Nephron progenitor cell (in vitro differentiated cells): ENCODE results near the gene SCN2B.

Source experiments
- DNase-seq: peaks from one replicate; pipeline ENCODE4 v3.0.0; 2021
- H3K27ac Mint-ChIP-seq: 2 replicates; pipeline ENCODE4 v1.8.0; 2021; ENCODE audit warnings: mild to moderate bottlenecking, moderate library complexity, mixed read lengths
- H3K27me3 Mint-ChIP-seq: 2 replicates; pipeline ENCODE4 v1.8.0; 2021; ENCODE audit warnings: mild to moderate bottlenecking, low read depth, mixed read lengths; ENCODE audit not compliant: poor library complexity
- H3K36me3 Mint-ChIP-seq: 2 replicates; pipeline ENCODE4 v1.8.0; 2021; ENCODE audit warnings: low read depth, mixed read lengths
- H3K4me1 Mint-ChIP-seq: 2 replicates; pipeline ENCODE4 v1.8.0; 2021; ENCODE audit warnings: mixed read lengths
- H3K4me3 Mint-ChIP-seq: 2 replicates; pipeline ENCODE4 v1.8.0; 2021; ENCODE audit warnings: mild to moderate bottlenecking, moderate library complexity, mixed read lengths
- H3K9me3 Mint-ChIP-seq: 2 replicates; pipeline ENCODE4 v1.8.0; 2021; ENCODE audit warnings: mild to moderate bottlenecking, moderate library complexity, mixed read lengths
- CTCF ChIP-seq: fragments of 200-600 bp; sonication (generic); IDR thresholded peaks from 2 replicates; pipeline ENCODE4 v1.5.0; 2021; ENCODE audit warnings: antibody characterized with exemption

Gene SCN2B

GRCh38 chr11:118152552-118153471 is 23.6 kb downstream of the SCN2B start, which contains the start of gene SCN4B:
SCN4B (minus strand) TSS chr11:118152823; CDS start chr11:118152673, 150 bp downstream.
- no peaks in the 10 kb centered on the region for H3K9me3 Mint-ChIP-seq
- TF ChIP-seq CTCF = no peak
- H3K36me3 Mint-ChIP-seq = no peaks in the 10 kb centered on the region
- H3K27ac Mint-ChIP-seq = no peak within 1 kb of the TSS
- peaks cover 36% of the 10 kb centered on the region for H3K4me1 Mint-ChIP-seq
- H3K4me3 Mint-ChIP-seq = peak within 1 kb of the TSS; percentile 76
- H3K27me3 Mint-ChIP-seq = peaks cover 100% of the 10 kb centered on the region
- peak; percentile 84 for DNase-seq

- no peak for TF ChIP-seq CTCF
These were observed 24.4 kb downstream of the SCN2B start for GRCh38 chr11:118152020-118152551.

DNA sequence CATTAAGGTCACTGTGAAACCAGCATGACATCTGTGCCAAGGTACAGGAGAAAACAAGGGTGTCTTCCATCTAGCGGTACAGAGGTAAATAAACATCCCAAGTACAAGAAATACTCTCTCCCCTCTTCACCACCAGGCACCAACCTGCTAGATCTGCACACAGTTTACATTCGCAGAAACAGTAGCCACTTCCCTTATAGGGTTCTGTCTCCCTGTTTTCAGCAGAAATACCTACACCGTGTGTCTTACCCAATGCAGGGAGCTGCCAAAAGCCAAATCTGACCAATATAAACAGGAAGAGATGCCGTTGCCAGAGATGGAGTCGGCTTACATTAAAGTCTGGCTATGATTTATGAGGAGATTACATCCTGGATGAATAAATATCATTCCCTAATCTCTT is 25.0 kb downstream of the SCN2B start:
- H3K36me3 Mint-ChIP-seq = no peaks in the 10 kb centered on the region
- no peak for TF ChIP-seq CTCF
- H3K9me3 Mint-ChIP-seq = no peaks in the 10 kb centered on the region
- H3K27ac Mint-ChIP-seq = no peak overlapping the region
- H3K4me1 Mint-ChIP-seq = peaks cover 36% of the 10 kb centered on the region
- H3K27me3 Mint-ChIP-seq = peaks cover 100% of the 10 kb centered on the region
- H3K4me3 Mint-ChIP-seq = peak overlapping the region; percentile 48
- DNase-seq = no peak

More at GRCh38 chr11:118152020-118152551, 24.4 kb downstream of the SCN2B start:
- Mint-ChIP-seq H3K36me3 (no peaks in the 10 kb centered on the region), H3K9me3 (no peaks in the 10 kb centered on the region), H3K27ac (no peak overlapping the region), H3K4me1 (peaks cover 40% of the 10 kb centered on the region), H3K4me3 (peak overlapping the region; percentile 70), H3K27me3 (peaks cover 100% of the 10 kb centered on the region)
- DNase-seq = no peak

DNA sequence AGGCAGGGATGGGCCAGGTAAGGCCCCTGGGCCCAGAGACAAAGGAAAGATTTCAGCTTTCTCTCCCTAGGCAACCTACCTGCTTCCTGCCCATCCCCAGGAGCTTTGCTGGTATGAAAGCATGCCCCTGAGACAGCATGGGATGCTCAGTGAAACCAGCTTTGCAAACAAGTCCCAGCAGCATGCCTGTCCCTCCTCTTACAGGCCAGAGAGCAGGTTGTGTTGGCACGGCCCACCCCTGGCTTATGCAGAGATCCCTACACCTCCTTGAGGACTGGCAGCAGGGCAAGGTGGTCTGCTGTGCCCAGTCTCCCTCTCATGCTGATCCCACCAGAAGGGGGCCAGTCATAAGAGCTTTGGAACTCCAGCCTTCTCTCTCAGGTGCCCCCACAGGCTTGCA is 26.9 kb downstream of the SCN2B start:
- no peak overlapping the region for H3K27ac Mint-ChIP-seq
- no peaks in the 10 kb centered on the region for H3K9me3 Mint-ChIP-seq
- no peak for DNase-seq
- peaks cover 23% of the 10 kb centered on the region for H3K4me1 Mint-ChIP-seq
- peaks cover 100% of the 10 kb centered on the region for H3K27me3 Mint-ChIP-seq
- H3K36me3 Mint-ChIP-seq = no peaks in the 10 kb centered on the region
- TF ChIP-seq CTCF = no peak
- H3K4me3 Mint-ChIP-seq = no peak overlapping the region

DNA sequence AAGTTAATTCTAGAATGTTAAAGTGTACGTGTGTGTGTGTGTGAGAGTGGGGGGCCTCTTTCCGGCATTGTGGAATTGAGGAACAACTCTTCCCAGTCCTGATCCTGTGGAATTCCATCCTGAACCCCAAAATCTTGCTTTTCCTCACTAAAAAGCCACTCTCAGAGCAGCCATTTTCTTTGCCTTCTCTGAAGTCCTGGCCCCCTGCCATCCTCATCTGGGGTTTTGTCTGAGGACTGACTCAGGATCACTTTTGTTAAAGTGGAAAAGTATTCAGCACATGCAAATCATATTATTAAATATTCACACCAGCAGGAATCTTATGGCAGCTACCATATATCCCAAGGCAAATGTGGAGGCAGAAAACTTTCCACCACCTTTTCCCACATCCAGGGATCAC is 27.6 kb downstream of the SCN2B start:
- Mint-ChIP-seq H3K4me1 (peaks cover 16% of the 10 kb centered on the region), H3K36me3 (no peaks in the 10 kb centered on the region), H3K4me3 (no peak overlapping the region), H3K27me3 (peaks cover 100% of the 10 kb centered on the region), H3K9me3 (no peaks in the 10 kb centered on the region), H3K27ac (no peak overlapping the region)
- TF ChIP-seq CTCF = no peak
- DNase-seq = no peak
